NCI-H2196 treated with DMSO at 0.1 percent for 48 hours (cell line): ENCODE results near the gene NR6A1.

Source experiments
- DNase-seq: peaks from one replicate; lab custom pipeline; 2025; ENCODE audit not compliant: unreplicated experiment; lab: John Stamatoyannopoulos, UW

NR6A1 gene

GRCh38 chr9:124495126-124496074, 275.7 kb downstream of the NR6A1 start:
- no peak for DNase-seq

GRCh38 chr9:124493794-124494479, 277.2 kb downstream of the NR6A1 start:
- DNase-seq, result no peak

GRCh38 chr9:124493218-124493617, 277.9 kb downstream of the NR6A1 start:
- DNase-seq, result no peak

GRCh38 chr9:124492818-124493217, 278.3 kb downstream of the NR6A1 start:
- DNase-seq, result no peak

- DNase-seq, result no peak
These were observed 279.8 kb downstream of the NR6A1 start for GRCh38 chr9:124491049-124491975.

- DNase-seq, result no peak
These were observed 281.1 kb downstream of the NR6A1 start for GRCh38 chr9:124490004-124490403.

GRCh38 chr9:124489222-124489621, 281.9 kb downstream of the NR6A1 start:
- no peak for DNase-seq

- DNase-seq, result no peak
These were observed 282.4 kb downstream of the NR6A1 start for GRCh38 chr9:124488641-124489210.

- DNase-seq, result no peak
These were observed 283.6 kb downstream of the NR6A1 start for GRCh38 chr9:124487260-124488182.

GRCh38 chr9:124486778-124487259, 284.3 kb downstream of the NR6A1 start:
- DNase-seq, result no peak

GRCh38 chr9:124485936-124486335, 285.2 kb downstream of the NR6A1 start:
- DNase-seq, result no peak

- no peak for DNase-seq
These were observed 285.9 kb downstream of the NR6A1 start for GRCh38 chr9:124485201-124485600.

GRCh38 chr9:124483481-124483880, 287.6 kb downstream of the NR6A1 start:
- DNase-seq, result no peak

- DNase-seq, result no peak
These were observed 288.6 kb downstream of the NR6A1 start for GRCh38 chr9:124482431-124483031.

GRCh38 chr9:124481115-124481514, 290.0 kb downstream of the NR6A1 start:
- DNase-seq, result no peak

- no peak for DNase-seq
These were observed 290.5 kb downstream of the NR6A1 start for GRCh38 chr9:124480621-124480981.

GRCh38 chr9:124479947-124480620, 291.0 kb downstream of the NR6A1 start:
- DNase-seq, result no peak

GRCh38 chr9:124479371-124479770, 291.7 kb downstream of the NR6A1 start:
- DNase-seq, result no peak

GRCh38 chr9:124478354-124478753, 292.8 kb downstream of the NR6A1 start:
- no peak for DNase-seq
